Stimulated activated CD4-positive, alpha-beta T cell treated with anti-CD3 and anti-CD28 coated beads, Interleukin-1b, Interleukin-23, amount 100 ng/mL, for 4 hours (primary cell): ENCODE results near the gene CEP68.
"Not testable (repeated sequence)": the region's sequence is repeated elsewhere in the genome, so short reads cannot be mapped to it uniquely, and the experiment has no call there.

ENCODE experiments used
- DNase-seq, 2 donors: peaks; one replicate each; pipeline ENCODE4 v3.0.0-alpha.2; 2020; ENCODE audit warnings: low read depth in 2 of 2

CEP68 gene

GRCh38 chr2:65076345-65076710 is 20.1 kb downstream of the CEP68 start:
- DNase-seq: no peak

- DNase-seq: no peak
Measured at GRCh38 chr2:65077898-65078297, 21.7 kb downstream of the CEP68 start.

GRCh38 chr2:65079017-65079416 is 22.8 kb downstream of the CEP68 start:
- no peak for DNase-seq

GRCh38 chr2:65081232-65081685 is 25.0 kb downstream of the CEP68 start:
- DNase-seq: no peak

GRCh38 chr2:65085148-65085547 is 28.9 kb downstream of the CEP68 start:
- no peak for DNase-seq

- no peak for DNase-seq
Measured at GRCh38 chr2:65092791-65093190, 36.6 kb downstream of the CEP68 start.

- DNase-seq: no peak
Measured at GRCh38 chr2:65093211-65093610, 37.0 kb downstream of the CEP68 start.

- DNase-seq: no peak
Measured at GRCh38 chr2:65096948-65097347, 40.7 kb downstream of the CEP68 start.

GRCh38 chr2:65097844-65098243 is 41.6 kb downstream of the CEP68 start:
- DNase-seq: no peak

- DNase-seq: no peak
Measured at GRCh38 chr2:65098741-65099140, 42.5 kb downstream of the CEP68 start.

- DNase-seq: no peak
Measured at GRCh38 chr2:65101071-65101470, 44.9 kb downstream of the CEP68 start.

- DNase-seq: no peak
Measured at GRCh38 chr2:65103013-65103715, 46.9 kb downstream of the CEP68 start.

- DNase-seq: no peak
Measured at GRCh38 chr2:65107530-65107929, 51.3 kb downstream of the CEP68 start.

GRCh38 chr2:65108780-65109179 is 52.6 kb downstream of the CEP68 start:
- DNase-seq: no peak

GRCh38 chr2:65112633-65113032 is 56.4 kb downstream of the CEP68 start:
- no peak for DNase-seq

GRCh38 chr2:65113229-65113628 is 57.0 kb downstream of the CEP68 start:
- DNase-seq: no peak

- DNase-seq: no peak
Measured at GRCh38 chr2:65113816-65114215, 57.6 kb downstream of the CEP68 start.

- no peak for DNase-seq
Measured at GRCh38 chr2:65114921-65115320, 58.7 kb downstream of the CEP68 start.

- DNase-seq: no peak
Measured at GRCh38 chr2:65116645-65117044, 60.4 kb downstream of the CEP68 start.

GRCh38 chr2:65120990-65121693 is 64.9 kb downstream of the CEP68 start:
- DNase-seq: no peak

- DNase-seq: no peak
Measured at GRCh38 chr2:65122313-65122712, 66.1 kb downstream of the CEP68 start.

GRCh38 chr2:65125457-65125856 is 69.2 kb downstream of the CEP68 start:
- not testable (repeated sequence) for DNase-seq
